Measurements from ENCODE around the gene AP1M1.

The AP1M1 gene

GRCh38 chr19:16233081-16233776, 35.5 kb downstream of the AP1M1 start:
- DNase-seq (ENCODE audit: low read depth): no peak

- DNase-seq (ENCODE audit: low read depth): no peak
Measured at GRCh38 chr19:16233836-16234551, 36.3 kb downstream of the AP1M1 start.

- DNase-seq (ENCODE audit: low read depth): no peak
Measured at GRCh38 chr19:16234552-16235445, 37.1 kb downstream of the AP1M1 start.

GRCh38 chr19:16235811-16236652, 38.3 kb downstream of the AP1M1 start:
- no peak for DNase-seq (ENCODE audit: low read depth)

- peak; percentile 64 for DNase-seq (ENCODE audit: low read depth)
Measured at GRCh38 chr19:16244091-16244490, 46.4 kb downstream of the AP1M1 start.

- DNase-seq (ENCODE audit: low read depth): peak; percentile 55
Measured at GRCh38 chr19:16247353-16248182, 49.9 kb downstream of the AP1M1 start.

GRCh38 chr19:16248380-16249023, 50.8 kb downstream of the AP1M1 start:
- no peak for DNase-seq (ENCODE audit: low read depth)

- peak; percentile 69 for DNase-seq (ENCODE audit: low read depth)
Measured at GRCh38 chr19:16249826-16250404, 52.2 kb downstream of the AP1M1 start.

- no peak for DNase-seq (ENCODE audit: low read depth)
Measured at GRCh38 chr19:16252459-16253205, 54.9 kb downstream of the AP1M1 start.

GRCh38 chr19:16254851-16255408, 57.2 kb downstream of the AP1M1 start:
- DNase-seq (ENCODE audit: low read depth): no peak

- DNase-seq (ENCODE audit: low read depth): no peak
Measured at GRCh38 chr19:16257509-16258002, 59.8 kb downstream of the AP1M1 start.

GRCh38 chr19:16258440-16258903, 60.8 kb downstream of the AP1M1 start:
- DNase-seq (ENCODE audit: low read depth): no peak

- DNase-seq (ENCODE audit: low read depth): no peak
Measured at GRCh38 chr19:16259385-16260159, 61.9 kb downstream of the AP1M1 start.

GRCh38 chr19:16260160-16260811, 62.6 kb downstream of the AP1M1 start:
- DNase-seq (ENCODE audit: low read depth): no peak

- DNase-seq (ENCODE audit: low read depth): no peak
Measured at GRCh38 chr19:16260812-16261161, 63.1 kb downstream of the AP1M1 start.

GRCh38 chr19:16261584-16262368, 64.1 kb downstream of the AP1M1 start:
- no peak for DNase-seq (ENCODE audit: low read depth)
